DND-41 (cell line): ENCODE data around the gene TRMU.

Source experiments
- CTCF ChIP-seq: IDR thresholded peaks from 2 replicates; pipeline ENCODE4 v1.5.1; 2012; ENCODE audit warnings: borderline replicate concordance, low read length, moderate library complexity, mild to moderate bottlenecking; ENCODE audit not compliant: poor library complexity, severe bottlenecking; ENCODE audit errors: extremely low read depth
- EZH2 ChIP-seq: IDR thresholded peaks from 3 replicates; pipeline ENCODE4 v1.6.1; 2012; ENCODE audit warnings: borderline replicate concordance, low read depth, mild to moderate bottlenecking, moderate library complexity, low read length, inconsistent platforms; ENCODE audit not compliant: severe bottlenecking

GRCh38 chr22:46380069-46380468 is 44.6 kb downstream of the TRMU start:
- TF ChIP-seq CTCF: no peak
- no peak for TF ChIP-seq EZH2
